ENCODE data around the gene FER.
"Not testable (repeated sequence)": the region's sequence is repeated elsewhere in the genome, so short reads cannot be mapped to it uniquely, and the experiment has no call there.

Gene FER

GRCh38 chr5:108898707-108899106, 151.0 kb downstream of the FER start:
- DNase-seq = no peak

GRCh38 chr5:108899244-108899643, 151.5 kb downstream of the FER start:
- DNase-seq = not testable (repeated sequence)

GRCh38 chr5:108900668-108901067, 153.0 kb downstream of the FER start:
- DNase-seq = no peak

GRCh38 chr5:108905805-108906204, 158.1 kb downstream of the FER start:
- DNase-seq = no peak

- DNase-seq = no peak
These were observed 162.9 kb downstream of the FER start for GRCh38 chr5:108910627-108911026.

GRCh38 chr5:108911055-108911454, 163.4 kb downstream of the FER start:
- DNase-seq = no peak

GRCh38 chr5:108917596-108917995, 169.9 kb downstream of the FER start:
- DNase-seq = no peak

GRCh38 chr5:108919591-108920326, 172.1 kb downstream of the FER start:
- no peak for DNase-seq

GRCh38 chr5:108924457-108924961, 176.8 kb downstream of the FER start:
- DNase-seq = no peak

- no peak for DNase-seq
These were observed 177.4 kb downstream of the FER start for GRCh38 chr5:108925073-108925472.

GRCh38 chr5:108930107-108930506, 182.4 kb downstream of the FER start:
- DNase-seq = no peak

GRCh38 chr5:108935611-108936010, 187.9 kb downstream of the FER start:
- no peak for DNase-seq

- no peak for DNase-seq
These were observed 189.5 kb downstream of the FER start for GRCh38 chr5:108937221-108937620.

- no peak for DNase-seq
These were observed 192.8 kb downstream of the FER start for GRCh38 chr5:108940506-108940905.

GRCh38 chr5:108941746-108942145, 194.0 kb downstream of the FER start:
- DNase-seq = no peak

GRCh38 chr5:108942701-108943100, 195.0 kb downstream of the FER start:
- DNase-seq = no peak

- DNase-seq = no peak
These were observed 197.4 kb downstream of the FER start for GRCh38 chr5:108945094-108945493.

GRCh38 chr5:108946008-108946407, 198.3 kb downstream of the FER start:
- DNase-seq = no peak

GRCh38 chr5:108947164-108947563, 199.5 kb downstream of the FER start:
- DNase-seq = no peak

- DNase-seq = no peak
These were observed 202.6 kb downstream of the FER start for GRCh38 chr5:108950276-108950675.

GRCh38 chr5:108953940-108954339, 206.2 kb downstream of the FER start:
- no peak for DNase-seq

- DNase-seq = no peak
These were observed 209.6 kb downstream of the FER start for GRCh38 chr5:108957333-108957732.

GRCh38 chr5:108966910-108967309, 219.2 kb downstream of the FER start:
- no peak for DNase-seq

- no peak for DNase-seq
These were observed 226.9 kb downstream of the FER start for GRCh38 chr5:108974594-108974993.

- no peak for DNase-seq
These were observed 228.0 kb downstream of the FER start for GRCh38 chr5:108975697-108976096.

Measured in NCI-H1092 treated with DMSO at 0.1 percent for 48 hours (cell line).